ENCODE measurements around the gene ZDHHC11B.
"Not testable (repeated sequence)": the region's sequence is repeated elsewhere in the genome, so short reads cannot be mapped to it uniquely, and the experiment has no call there.

The ZDHHC11B gene

GRCh38 chr5:783881-784427 lies 575 bp downstream of the ZDHHC11B start:
- not testable (repeated sequence) for DNase-seq (ENCODE audit: low read depth in 2 of 2)

- DNase-seq (ENCODE audit: low read depth in 2 of 2) = not testable (repeated sequence)
These were observed 1.3 kb downstream of the ZDHHC11B start for GRCh38 chr5:783049-783802.

GRCh38 chr5:782356-782755 lies 2.2 kb downstream of the ZDHHC11B start:
- DNase-seq (ENCODE audit: low read depth in 2 of 2) = not testable (repeated sequence)

- DNase-seq (ENCODE audit: low read depth in 2 of 2) = not testable (repeated sequence)
These were observed 4.0 kb downstream of the ZDHHC11B start for GRCh38 chr5:780571-780970.

- not testable (repeated sequence) for DNase-seq (ENCODE audit: low read depth in 2 of 2)
These were observed 5.6 kb downstream of the ZDHHC11B start for GRCh38 chr5:778967-779366.

- DNase-seq (ENCODE audit: low read depth in 2 of 2) = not testable (repeated sequence)
These were observed 6.1 kb downstream of the ZDHHC11B start for GRCh38 chr5:778421-778820.

- no peak for DNase-seq (ENCODE audit: low read depth in 2 of 2)
These were observed 6.8 kb downstream of the ZDHHC11B start for GRCh38 chr5:777756-778161.

- DNase-seq (ENCODE audit: low read depth in 2 of 2) = no peak
These were observed 7.4 kb downstream of the ZDHHC11B start for GRCh38 chr5:776862-777711.

- DNase-seq (ENCODE audit: low read depth in 2 of 2) = no peak
These were observed 8.3 kb downstream of the ZDHHC11B start for GRCh38 chr5:775961-776861.

GRCh38 chr5:775595-775960 lies 9.0 kb downstream of the ZDHHC11B start:
- not testable (repeated sequence) for DNase-seq (ENCODE audit: low read depth in 2 of 2)

GRCh38 chr5:774854-775505 lies 9.5 kb downstream of the ZDHHC11B start:
- not testable (repeated sequence) for DNase-seq (ENCODE audit: low read depth in 2 of 2)

- not testable (repeated sequence) for DNase-seq (ENCODE audit: low read depth in 2 of 2)
These were observed 10.2 kb downstream of the ZDHHC11B start for GRCh38 chr5:774304-774703.

GRCh38 chr5:773517-774264 lies 10.8 kb downstream of the ZDHHC11B start:
- no peak for DNase-seq (ENCODE audit: low read depth in 2 of 2)

GRCh38 chr5:772931-773330 lies 11.6 kb downstream of the ZDHHC11B start:
- DNase-seq (ENCODE audit: low read depth in 2 of 2) = not testable (repeated sequence)

GRCh38 chr5:772547-772890 lies 12.0 kb downstream of the ZDHHC11B start:
- DNase-seq (ENCODE audit: low read depth in 2 of 2) = not testable (repeated sequence)

- DNase-seq (ENCODE audit: low read depth in 2 of 2) = not testable (repeated sequence)
These were observed 12.5 kb downstream of the ZDHHC11B start for GRCh38 chr5:771841-772546.

GRCh38 chr5:771087-771781 lies 13.3 kb downstream of the ZDHHC11B start:
- DNase-seq (ENCODE audit: low read depth in 2 of 2) = not testable (repeated sequence)

- not testable (repeated sequence) for DNase-seq (ENCODE audit: low read depth in 2 of 2)
These were observed 13.9 kb downstream of the ZDHHC11B start for GRCh38 chr5:770585-770984.
